GM12872 (cell line): Measurements from ENCODE around the gene UGCG.

Experiments
- CTCF ChIP-seq: IDR thresholded peaks from 3 replicates; pipeline ENCODE4 v1.5.1; 2011; ENCODE audit warnings: low read depth, mild to moderate bottlenecking, low read length, moderate library complexity; ENCODE audit not compliant: insufficient read depth

Gene UGCG

GRCh38 chr9:111863636-111864035 is 33.0 kb upstream of the UGCG start:
- TF ChIP-seq CTCF, result no peak

DNA sequence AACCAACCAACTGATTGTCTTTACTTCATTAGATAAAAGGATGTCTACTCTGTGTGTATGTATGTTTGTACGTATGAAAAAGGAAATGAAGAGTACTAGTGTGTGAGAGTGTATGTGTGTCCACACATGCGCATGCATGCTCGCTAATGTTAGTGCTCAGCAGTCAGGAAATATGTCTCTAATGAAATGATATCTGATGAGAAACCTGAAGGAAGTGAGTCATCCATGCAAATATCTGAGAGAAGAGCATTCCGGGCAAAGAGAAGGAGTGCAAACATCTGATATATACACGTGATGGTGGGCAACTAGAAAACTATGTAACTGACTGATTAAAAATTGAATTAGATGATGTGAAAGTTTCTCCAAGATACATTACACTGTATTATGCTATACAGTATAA is 29.6 kb upstream of the UGCG start:
- TF ChIP-seq CTCF, result no peak

DNA sequence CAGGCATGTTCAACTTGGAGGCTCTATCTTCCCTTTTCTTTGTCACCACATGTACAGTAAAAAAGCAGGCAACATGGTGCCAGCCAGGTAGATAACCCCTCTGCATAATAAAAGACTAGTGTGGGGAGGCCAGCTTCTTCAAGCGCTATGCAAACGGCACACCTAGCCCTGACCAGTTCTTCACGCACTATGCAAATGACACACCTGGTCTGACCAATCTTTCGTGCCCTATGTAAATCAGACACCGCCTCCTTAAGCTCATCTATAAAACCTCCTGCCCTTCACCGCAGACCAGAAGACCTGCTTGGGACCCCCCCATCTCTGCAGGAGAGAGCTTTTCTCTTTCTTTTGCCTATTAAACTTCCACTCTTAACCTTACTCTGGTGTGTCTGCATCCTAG is 28.1 kb upstream of the UGCG start:
- no peak for TF ChIP-seq CTCF

- TF ChIP-seq CTCF, result no peak
Measured at GRCh38 chr9:111870774-111871498, 25.7 kb upstream of the UGCG start.

DNA sequence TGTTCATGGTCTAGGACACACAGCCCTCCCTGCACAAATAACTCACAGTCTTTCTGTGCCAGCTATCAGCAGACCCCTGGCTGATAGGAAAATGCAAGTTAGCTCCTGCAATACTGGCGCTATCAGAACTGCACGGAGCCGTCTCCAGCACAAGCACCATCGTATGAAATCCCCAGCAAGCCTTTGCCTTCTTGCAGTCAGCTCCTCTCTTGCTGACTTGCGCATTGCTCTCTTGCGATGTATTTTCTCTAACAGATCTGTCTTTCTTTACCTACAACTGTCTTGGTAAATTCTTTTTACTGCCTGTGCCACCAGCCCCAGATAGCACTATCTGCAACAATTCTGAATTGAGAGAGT is 25.1 kb upstream of the UGCG start:
- TF ChIP-seq CTCF, result no peak

- no peak for TF ChIP-seq CTCF
Measured at GRCh38 chr9:111872886-111873285, 23.7 kb upstream of the UGCG start.

DNA sequence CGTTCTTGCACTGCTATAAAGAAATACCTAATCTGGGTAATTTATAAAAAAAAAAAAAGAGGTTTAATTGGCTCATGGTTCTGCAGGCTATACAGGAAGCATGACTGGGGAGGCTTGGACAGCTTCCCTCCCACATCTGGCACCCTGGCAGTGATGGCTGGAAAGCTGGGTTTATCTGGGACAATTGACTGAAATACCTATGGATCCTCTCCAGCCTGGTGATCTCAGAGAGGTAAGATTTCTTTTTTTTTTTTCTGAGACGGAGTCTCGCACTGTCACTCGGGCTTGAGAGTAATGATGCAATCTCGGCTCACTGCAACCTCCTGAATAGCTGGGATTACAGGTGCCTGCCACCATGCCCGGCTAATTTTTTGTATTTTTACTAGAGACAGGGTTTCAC is 22.7 kb upstream of the UGCG start:
- TF ChIP-seq CTCF, result no peak

DNA sequence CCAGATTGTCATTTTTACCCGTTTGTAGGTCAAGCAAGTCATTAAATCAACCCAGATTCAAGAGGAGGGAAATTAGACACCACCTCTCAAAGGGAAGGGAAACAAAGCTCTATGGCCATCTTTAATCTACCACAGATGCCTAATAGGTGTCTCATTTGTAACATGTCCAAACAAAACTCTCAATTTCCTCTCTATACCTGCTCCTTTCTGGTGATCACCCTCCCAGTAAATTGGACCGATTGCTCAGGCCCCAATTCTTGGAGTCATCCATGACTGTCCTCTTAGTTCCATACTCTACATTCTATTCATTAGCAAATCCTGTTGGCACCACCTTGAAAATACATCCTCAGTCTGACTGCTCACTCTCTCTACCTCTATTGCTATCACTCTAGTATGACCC is 22.1 kb upstream of the UGCG start:
- TF ChIP-seq CTCF, result no peak
